ENCODE measurements around the gene AKT2.

DNA sequence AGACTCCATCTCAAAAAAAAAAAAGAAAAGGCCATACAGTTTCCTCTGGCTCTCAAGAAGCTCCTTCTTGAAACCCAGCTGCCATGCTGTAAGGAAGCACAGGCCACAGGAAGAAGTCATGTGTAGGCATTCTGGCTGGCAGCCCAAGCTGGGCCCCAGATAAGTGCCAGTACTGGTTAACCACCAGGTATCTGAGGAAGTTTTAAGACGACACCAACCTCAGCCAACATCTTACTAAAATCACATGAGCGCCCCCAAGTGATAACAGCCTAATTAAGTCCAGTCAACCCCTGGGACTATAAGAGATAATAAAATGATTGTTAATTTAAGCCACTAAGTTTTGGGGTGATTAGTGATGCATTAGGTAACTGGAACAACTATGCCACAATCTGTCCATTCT lies 27.4 kb upstream of the AKT2 start:
- TF ChIP-seq, protein P1, sequence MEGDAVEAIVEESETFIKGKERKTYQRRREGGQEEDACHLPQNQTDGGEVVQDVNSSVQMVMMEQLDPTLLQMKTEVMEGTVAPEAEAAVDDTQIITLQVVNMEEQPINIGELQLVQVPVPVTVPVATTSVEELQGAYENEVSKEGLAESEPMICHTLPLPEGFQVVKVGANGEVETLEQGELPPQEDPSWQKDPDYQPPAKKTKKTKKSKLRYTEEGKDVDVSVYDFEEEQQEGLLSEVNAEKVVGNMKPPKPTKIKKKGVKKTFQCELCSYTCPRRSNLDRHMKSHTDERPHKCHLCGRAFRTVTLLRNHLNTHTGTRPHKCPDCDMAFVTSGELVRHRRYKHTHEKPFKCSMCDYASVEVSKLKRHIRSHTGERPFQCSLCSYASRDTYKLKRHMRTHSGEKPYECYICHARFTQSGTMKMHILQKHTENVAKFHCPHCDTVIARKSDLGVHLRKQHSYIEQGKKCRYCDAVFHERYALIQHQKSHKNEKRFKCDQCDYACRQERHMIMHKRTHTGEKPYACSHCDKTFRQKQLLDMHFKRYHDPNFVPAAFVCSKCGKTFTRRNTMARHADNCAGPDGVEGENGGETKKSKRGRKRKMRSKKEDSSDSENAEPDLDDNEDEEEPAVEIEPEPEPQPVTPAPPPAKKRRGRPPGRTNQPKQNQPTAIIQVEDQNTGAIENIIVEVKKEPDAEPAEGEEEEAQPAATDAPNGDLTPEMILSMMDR (IDR thresholded peaks at IDR 0.05), result no peak
- TF ChIP-seq EP300 (IDR thresholded peaks at IDR 0.05), result no peak

Measured in ovary (tissue), 3 donors.